Measurements from ENCODE around the gene SLC39A11.
"Not testable (repeated sequence)": the region's sequence is repeated elsewhere in the genome, so short reads cannot be mapped to it uniquely, and the experiment has no call there.

Gene SLC39A11

GRCh38 chr17:73005360-73005759 is 87.1 kb downstream of the SLC39A11 start:
- no peak for DNase-seq

DNA sequence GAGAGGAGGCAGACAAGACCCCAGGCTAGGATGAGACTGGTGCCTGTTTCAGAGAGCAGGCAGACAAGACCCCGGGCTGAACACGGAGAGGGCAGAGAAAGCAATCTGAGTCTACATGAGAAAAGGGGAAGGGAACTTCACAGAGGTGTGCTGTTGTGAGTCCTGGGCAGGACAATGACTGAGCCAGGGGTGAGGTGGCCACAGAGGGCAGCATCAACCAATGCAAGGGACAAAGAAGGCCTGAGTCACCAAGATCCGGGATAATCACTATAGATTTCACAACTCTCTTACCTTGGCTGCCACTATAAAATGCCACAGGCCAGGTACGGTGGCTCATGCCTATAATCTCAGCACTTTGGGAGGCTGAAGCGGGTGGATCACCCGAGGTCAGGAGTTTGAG is 89.0 kb downstream of the SLC39A11 start:
- DNase-seq: no peak

DNA sequence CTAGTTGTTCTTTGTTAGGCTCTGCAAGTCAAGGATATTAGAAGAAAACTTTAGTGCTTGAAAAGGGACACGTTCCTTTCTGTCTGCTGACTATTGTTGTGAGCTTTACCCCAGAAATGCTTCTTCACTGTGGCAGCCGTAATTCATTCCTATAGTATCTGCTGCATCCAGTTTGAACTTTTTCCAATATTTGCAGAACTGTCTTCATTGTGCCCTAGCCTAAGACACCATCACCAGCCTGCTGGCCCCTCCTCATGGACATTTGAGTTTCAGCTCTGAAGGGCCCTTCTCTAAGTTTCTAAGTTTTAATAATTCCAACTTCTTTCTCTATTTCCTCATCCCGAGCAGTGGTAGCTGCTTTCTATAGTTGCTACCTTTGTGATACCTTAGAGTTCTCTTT is 91.7 kb downstream of the SLC39A11 start:
- DNase-seq: no peak

- not testable (repeated sequence) for DNase-seq
Observed at GRCh38 chr17:72999474-72999873, 93.0 kb downstream of the SLC39A11 start.

DNA sequence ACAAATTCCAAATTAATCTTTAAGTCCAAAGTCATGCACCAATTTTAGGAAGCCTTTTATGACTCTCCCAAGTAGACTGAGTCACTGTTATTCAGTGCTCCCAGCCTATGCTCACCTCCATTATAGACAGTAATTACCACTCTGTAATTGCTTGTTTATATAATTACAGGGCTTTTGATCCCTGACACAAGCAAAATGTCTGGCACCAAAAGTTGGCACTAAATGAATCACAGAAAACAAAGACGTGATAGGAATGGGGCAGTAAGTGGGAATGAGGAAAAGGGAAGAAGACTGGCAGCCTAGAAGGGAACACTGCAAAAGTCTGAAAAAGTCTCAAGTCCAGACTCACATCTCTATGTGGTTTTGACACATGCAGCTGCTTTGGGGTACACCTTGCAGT is 94.1 kb downstream of the SLC39A11 start:
- DNase-seq: no peak

DNA sequence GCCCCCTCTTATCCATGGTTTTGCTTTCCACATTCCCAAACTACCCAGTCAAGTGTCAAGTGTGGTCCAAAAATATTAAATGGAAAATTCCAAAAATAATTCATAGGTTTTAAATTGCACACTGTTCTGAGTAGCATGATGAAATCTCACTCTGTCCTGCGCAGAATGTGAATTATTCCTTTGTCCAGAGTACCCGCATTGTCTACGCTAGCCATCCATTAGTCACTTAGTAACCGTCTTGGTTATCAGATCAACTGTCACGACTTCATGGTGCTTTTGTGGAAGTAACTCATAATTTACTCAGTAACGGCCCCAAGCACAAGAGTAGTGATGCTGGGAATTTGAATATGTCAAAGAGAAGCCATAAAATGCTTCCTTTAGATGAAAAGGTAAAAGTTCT is 94.9 kb downstream of the SLC39A11 start:
- DNase-seq: peak; percentile 53

- DNase-seq: no peak
Observed at GRCh38 chr17:72996791-72997190, 95.7 kb downstream of the SLC39A11 start.

DNA sequence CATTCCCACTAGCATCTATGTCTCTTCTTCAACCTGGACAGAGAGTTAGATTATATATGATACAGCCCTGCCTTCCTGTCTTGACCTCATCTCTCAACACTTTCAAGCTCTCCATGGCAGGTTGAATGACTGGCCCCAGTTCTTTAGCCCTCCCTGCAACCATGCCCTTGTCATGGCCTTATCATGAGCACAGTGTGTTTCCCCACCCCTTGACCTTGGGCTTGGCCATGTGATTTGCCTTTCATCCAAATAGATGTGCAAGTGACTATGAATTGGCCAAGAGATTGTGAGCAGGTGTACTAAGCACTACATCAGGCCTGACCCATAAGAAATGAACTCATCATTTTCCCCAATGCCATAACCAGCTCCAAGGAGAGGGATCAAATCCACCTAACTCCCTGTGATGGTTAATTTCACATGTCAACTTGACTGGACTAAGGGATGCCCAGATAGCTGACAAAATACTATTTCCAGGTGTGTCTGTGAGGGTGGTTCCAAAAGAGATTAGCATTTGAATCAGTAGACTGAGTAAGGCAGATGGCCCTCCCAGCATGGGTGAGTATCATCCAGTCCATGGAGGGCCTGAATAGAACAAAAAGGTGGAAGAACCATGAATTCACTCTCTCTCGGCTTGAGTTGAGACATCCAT is 97.4 kb downstream of the SLC39A11 start:
- no peak for DNase-seq

GRCh38 chr17:72992783-72993467 is 99.6 kb downstream of the SLC39A11 start:
- peak; percentile 64 for DNase-seq

GRCh38 chr17:72991651-72992050 is 100.8 kb downstream of the SLC39A11 start:
- DNase-seq: no peak

GRCh38 chr17:72989074-72989610 is 103.3 kb downstream of the SLC39A11 start:
- DNase-seq: no peak

- DNase-seq: no peak
Observed at GRCh38 chr17:72988451-72988850, 104.0 kb downstream of the SLC39A11 start.

GRCh38 chr17:72987166-72987565 is 105.3 kb downstream of the SLC39A11 start:
- no peak for DNase-seq

DNA sequence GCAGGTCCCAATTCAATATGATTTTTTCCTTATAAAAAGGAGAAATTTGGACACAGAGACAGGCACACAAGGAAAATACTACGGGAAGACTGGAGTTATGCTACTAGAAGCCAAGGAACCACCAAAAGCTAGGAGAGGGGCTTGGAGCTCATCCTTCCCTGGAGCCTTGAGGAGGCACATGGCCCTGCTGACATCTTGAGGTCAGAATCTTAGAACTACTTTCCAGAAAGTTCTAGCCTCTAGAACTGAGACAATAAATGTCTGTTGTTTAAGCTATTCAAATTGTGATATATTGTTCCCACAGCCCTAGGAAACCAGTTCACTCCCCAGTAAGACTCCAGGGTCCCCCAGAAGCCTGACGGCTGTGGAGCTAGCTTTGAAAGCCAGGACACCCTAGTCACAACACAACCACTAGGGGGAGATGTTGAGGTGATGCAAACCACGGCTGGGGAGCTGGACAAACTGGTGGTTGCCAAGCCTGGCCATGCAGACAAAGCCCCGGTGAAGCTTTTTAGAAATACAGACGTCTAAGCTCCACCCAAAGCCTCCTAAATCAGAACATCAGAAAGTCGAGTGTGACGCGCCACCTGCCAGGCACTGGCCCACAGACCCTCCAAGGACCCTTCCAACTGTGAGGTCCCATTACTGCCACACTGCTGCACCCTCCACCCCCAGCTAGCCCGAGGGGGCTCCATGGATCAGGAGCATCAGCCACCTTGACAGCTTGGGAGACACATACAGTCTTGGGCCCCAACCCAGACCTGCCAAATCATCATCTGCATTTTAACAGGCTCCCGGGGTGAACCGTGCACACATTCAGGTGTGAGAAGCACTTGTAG is 106.4 kb downstream of the SLC39A11 start:
- DNase-seq: peak; percentile 89

DNA sequence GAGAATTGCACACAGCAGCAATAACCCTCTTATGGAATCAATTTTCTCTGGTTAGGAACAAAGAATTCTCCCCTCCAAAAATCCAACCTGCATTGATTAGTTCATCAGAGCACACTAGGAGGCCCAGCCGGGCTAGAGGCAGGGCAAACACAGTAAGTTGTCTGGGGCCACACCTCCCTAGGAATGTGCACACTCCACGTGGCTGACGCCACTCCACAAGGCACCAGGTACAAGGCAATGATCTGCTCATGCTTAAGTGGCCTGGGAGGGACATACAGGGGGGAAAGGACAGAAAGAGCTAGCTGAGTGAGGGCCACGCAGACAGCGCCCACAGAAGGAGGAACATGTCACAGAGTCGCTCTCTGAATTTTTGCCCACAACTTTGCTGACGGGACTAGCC is 107.6 kb downstream of the SLC39A11 start:
- no peak for DNase-seq

- no peak for DNase-seq
Observed at GRCh38 chr17:72984145-72984925, 108.2 kb downstream of the SLC39A11 start.

DNA sequence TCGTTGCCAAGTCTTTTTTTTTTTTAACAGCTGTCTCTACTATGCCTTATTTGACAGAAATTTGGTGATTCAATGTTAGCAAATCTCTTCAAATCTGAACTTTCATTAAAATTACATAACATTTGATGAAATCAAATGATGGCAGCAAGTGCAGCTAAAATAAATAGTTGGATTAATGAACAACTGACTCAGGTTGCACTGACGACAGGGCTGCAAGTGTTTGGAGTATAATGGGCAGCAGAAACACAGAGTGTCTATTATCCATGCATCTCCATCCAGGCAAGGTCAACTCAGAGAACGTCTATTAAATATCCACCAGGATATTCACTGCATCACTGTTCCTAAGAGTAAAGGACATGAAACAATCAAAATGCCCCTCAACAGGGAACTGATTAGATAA is 109.8 kb downstream of the SLC39A11 start:
- no peak for DNase-seq

DNA sequence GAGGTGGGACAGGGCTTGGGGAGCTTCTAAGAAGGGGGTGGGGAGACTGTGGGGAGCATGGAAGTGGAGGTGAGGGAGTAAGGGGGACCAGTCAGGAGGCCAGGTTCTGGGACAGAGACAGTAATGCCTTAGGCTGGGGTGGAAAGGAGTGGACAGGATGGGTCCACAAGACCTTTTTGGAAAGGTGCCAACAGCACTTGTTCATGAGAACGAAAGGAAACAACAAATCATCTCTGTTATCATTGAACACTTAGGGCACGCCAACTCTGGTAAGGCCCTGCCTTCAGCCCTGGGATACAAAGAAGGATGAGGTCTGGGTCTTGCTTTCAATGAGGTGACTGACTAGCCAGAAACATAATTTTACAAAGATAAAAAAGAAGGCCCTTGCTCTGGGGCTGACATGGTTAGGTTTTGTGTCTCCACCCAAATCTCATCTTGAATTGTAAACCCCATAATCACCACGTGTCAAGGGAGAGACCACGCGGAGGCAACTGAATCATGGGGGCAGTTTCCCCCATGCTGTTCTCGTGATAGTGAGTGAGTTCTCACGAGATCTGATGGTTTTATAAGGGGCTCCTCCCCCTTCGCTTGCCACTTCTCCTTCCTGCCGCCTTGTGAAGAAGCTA is 113.8 kb downstream of the SLC39A11 start:
- peak; percentile 59 for DNase-seq

GRCh38 chr17:72977771-72978417 is 114.6 kb downstream of the SLC39A11 start:
- DNase-seq: peak; percentile 7

DNA sequence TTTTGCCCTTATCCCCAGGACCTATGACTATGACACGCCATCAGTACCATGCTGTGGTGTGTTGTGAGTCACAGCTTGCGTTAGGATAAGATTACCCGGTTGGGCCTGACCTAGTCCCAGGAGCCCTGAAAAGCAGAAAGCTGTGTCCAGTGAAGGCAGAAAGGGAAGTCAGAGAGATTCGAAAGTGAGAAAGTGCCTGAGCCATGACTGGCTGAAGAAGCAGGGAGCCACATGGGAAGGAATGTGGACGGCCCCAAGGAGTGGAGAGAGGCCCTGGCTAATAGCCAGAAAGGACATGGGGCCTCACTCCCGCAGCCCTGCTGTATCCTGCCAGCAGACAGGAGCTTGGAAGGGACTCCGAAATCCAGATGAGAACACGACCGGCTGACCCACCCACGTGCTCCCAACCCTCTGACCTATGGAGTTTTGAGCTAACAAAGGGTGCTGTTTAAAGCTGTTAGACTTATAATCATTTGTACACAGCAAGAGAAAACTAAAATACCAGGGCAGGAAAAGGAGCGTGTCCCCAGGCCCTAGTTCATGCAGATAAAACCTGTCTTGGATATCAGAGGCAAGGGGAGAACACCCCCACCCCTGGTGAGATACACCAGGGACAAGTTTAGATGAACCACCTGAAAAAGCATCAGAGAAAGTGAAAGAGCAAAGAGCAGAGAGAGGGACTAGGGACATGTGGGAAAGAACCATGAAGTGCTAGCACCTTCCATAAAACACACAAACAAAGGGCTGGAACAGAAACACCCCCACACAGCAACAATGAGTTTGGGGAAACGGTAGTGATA is 115.3 kb downstream of the SLC39A11 start:
- DNase-seq: no peak

DNA sequence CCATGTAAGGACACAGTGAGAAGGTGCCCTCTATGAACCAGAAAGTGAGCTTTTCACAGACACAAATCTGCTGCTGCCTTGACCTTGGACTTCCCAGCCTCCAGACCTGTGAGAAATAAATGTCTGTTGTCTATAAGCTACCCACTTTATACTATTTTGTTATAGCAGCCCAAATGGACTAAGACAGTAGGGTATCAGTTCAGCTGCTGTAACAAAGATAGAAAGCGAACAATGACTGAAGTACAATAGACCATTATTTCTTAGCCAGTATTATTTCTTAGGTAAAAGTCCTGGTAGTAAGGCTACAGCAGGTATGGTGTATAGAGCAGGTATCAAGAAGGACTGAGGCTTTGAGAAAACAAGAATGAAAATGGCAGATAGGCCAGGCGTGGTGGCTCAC is 117.0 kb downstream of the SLC39A11 start:
- no peak for DNase-seq
